GM18499 (cell line): Measurements from ENCODE around the gene TMEM117.
"Not testable (repeated sequence)": the region's sequence is repeated elsewhere in the genome, so short reads cannot be mapped to it uniquely, and the experiment has no call there.

Source experiments
- ATAC-seq: cut with Tn5 transposase; IDR thresholded peaks from one replicate; pipeline ENCODE4 v1.9.1; 2021; ENCODE audit warnings: moderate number of reproducible peaks; ENCODE audit not compliant: insufficient read depth, unreplicated experiment

Gene TMEM117

GRCh38 chr12:44159216-44159615 lies 323.3 kb downstream of the TMEM117 start:
- ATAC-seq = no peak

- no peak for ATAC-seq
These were observed 324.0 kb downstream of the TMEM117 start for GRCh38 chr12:44159862-44160261.

GRCh38 chr12:44162961-44163360 lies 327.1 kb downstream of the TMEM117 start:
- ATAC-seq = no peak

GRCh38 chr12:44174053-44174452 lies 338.2 kb downstream of the TMEM117 start:
- no peak for ATAC-seq

GRCh38 chr12:44184499-44185206 lies 348.8 kb downstream of the TMEM117 start:
- ATAC-seq = peak; percentile 86

GRCh38 chr12:44193281-44193680 lies 357.4 kb downstream of the TMEM117 start:
- peak; percentile 98 for ATAC-seq

GRCh38 chr12:44195719-44196118 lies 359.8 kb downstream of the TMEM117 start:
- ATAC-seq = not testable (repeated sequence)

GRCh38 chr12:44206045-44206444 lies 370.2 kb downstream of the TMEM117 start:
- ATAC-seq = no peak

GRCh38 chr12:44217146-44217883 lies 381.4 kb downstream of the TMEM117 start:
- ATAC-seq = no peak

GRCh38 chr12:44223736-44224135 lies 387.9 kb downstream of the TMEM117 start:
- ATAC-seq = no peak

- ATAC-seq = no peak
These were observed 388.7 kb downstream of the TMEM117 start for GRCh38 chr12:44224399-44225148.

- no peak for ATAC-seq
These were observed 389.2 kb downstream of the TMEM117 start for GRCh38 chr12:44225149-44225510.

- no peak for ATAC-seq
These were observed 391.7 kb downstream of the TMEM117 start for GRCh38 chr12:44227616-44228015.

GRCh38 chr12:44229846-44230245 lies 394.0 kb downstream of the TMEM117 start:
- no peak for ATAC-seq

GRCh38 chr12:44235674-44236073 lies 399.8 kb downstream of the TMEM117 start:
- no peak for ATAC-seq

- ATAC-seq = no peak
These were observed 404.3 kb downstream of the TMEM117 start for GRCh38 chr12:44240186-44240585.

GRCh38 chr12:44245932-44246331 lies 410.1 kb downstream of the TMEM117 start:
- ATAC-seq = no peak

GRCh38 chr12:44246482-44247105 lies 410.7 kb downstream of the TMEM117 start:
- no peak for ATAC-seq

- no peak for ATAC-seq
These were observed 411.7 kb downstream of the TMEM117 start for GRCh38 chr12:44247588-44247987.

- ATAC-seq = no peak
These were observed 412.6 kb downstream of the TMEM117 start for GRCh38 chr12:44248436-44248835.

- not testable (repeated sequence) for ATAC-seq
These were observed 414.6 kb downstream of the TMEM117 start for GRCh38 chr12:44250440-44250839.
